GM20000 (cell line): Measurements from ENCODE around the gene HELZ.
"Not testable (repeated sequence)": the region's sequence is repeated elsewhere in the genome, so short reads cannot be mapped to it uniquely, and the experiment has no call there.

ENCODE experiments used
- DNase-seq: peaks from one replicate; pipeline ENCODE4 v3.0.0; 2012; ENCODE audit warnings: low spot score
- CTCF ChIP-seq: IDR thresholded peaks from 2 replicates; pipeline ENCODE4 v1.5.1; 2012; ENCODE audit warnings: mild to moderate bottlenecking, control low read depth; ENCODE audit errors: extremely low read depth, missing control alignments

HELZ gene

GRCh38 chr17:67098006-67098405 is 147.0 kb downstream of the HELZ start:
- no peak for DNase-seq
- no peak for TF ChIP-seq CTCF

GRCh38 chr17:67096609-67097008 is 148.4 kb downstream of the HELZ start:
- DNase-seq, result no peak
- no peak for TF ChIP-seq CTCF

DNA sequence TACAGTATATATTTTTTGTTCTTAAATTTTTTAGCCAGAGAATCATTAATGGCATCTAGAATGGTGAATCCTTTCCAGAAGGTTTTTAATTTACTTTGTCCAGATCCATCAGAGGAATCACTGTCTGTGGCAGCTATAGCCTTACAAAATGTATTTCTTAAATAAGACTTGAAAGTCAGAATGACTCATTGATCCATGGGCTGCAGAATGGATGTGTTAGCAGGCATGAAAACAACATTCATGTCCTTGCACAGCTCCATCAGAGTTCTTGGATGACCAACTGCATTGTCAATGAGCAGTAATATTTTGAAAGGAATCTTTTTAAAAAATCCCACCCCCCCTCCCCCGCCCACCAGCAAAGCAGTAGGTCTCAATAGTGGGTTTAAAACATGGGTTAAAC is 149.2 kb downstream of the HELZ start:
- TF ChIP-seq CTCF, result no peak
- no peak for DNase-seq

- not testable (repeated sequence) for DNase-seq
Measured at GRCh38 chr17:67095291-67095690, 149.7 kb downstream of the HELZ start.

DNA sequence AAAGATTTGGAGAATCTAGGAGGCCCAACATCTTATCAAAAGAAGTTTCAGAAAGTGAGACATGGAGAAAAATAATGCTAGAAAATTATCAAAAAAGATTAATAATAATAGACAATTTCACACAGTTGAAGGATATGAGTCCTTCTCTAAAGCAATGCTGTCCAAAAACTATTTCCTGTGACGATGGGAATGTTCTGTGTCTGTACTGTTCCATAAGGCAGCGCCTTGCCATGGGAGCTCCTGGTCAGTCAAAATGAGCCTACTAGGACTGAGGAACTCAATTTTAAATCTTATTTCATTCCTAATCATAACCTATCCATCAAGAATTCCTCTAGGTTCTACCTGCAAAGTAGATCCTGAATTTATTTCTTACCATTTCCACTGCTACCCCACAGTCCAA is 151.6 kb downstream of the HELZ start:
- no peak for TF ChIP-seq CTCF

GRCh38 chr17:67092710-67093109 is 152.3 kb downstream of the HELZ start:
- DNase-seq, result not testable (repeated sequence)

More for the DNA sequence above, 151.6 kb downstream of the HELZ start:
- no peak for DNase-seq

- no peak for DNase-seq
- TF ChIP-seq CTCF, result no peak
Measured at GRCh38 chr17:67092291-67092690, 152.7 kb downstream of the HELZ start.

DNA sequence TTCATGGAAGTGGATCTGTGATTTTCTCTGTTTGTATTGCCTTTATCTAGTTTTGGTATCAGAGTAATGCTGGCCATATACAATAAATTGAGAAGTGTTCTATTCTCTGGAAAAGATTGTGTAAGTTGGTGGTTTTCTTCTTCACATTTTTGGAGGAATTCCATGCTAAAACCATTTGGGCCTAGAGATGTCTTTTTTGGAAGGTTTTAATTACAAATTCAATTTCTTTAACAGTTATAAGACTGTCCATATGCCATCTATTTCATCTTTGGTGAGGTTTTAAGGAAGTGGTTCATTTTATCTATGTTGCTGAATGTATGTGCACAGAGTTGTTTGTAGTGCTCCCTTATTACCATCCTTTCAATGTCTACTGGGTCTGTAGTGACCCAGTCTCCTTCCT is 154.7 kb downstream of the HELZ start:
- DNase-seq, result no peak
- TF ChIP-seq CTCF, result no peak

GRCh38 chr17:67088639-67089038 is 156.4 kb downstream of the HELZ start:
- TF ChIP-seq CTCF, result no peak
- DNase-seq, result no peak
